Lower lobe of right lung (tissue), 2 donors: Measurements from ENCODE around the gene PGA3. TPM values are rescaled to one million over a fixed set of nuclear protein-coding genes. Genes with fewer than 3 reads are reported as not detected.
"Not testable (repeated sequence)": the region's sequence is repeated elsewhere in the genome, so short reads cannot be mapped to it uniquely, and the experiment has no call there.

Experiments used
- ATAC-seq, 2 donors: fragments of 200-7000 bp; cut with Tn5 transposase; one replicate each; pipeline ENCODE4 v1.9.1; 2020 to 2022; ENCODE audit warnings: mild to moderate bottlenecking in 2 of 2, moderate library complexity in 2 of 2
- DNase-seq: peaks from one replicate; pipeline ENCODE4 v3.0.0-alpha.2; 2020
- H3K27ac ChIP-seq: fragments of 200-600 bp; one replicate; pipeline ENCODE4 v1.8.0; 2022
- H3K27me3 ChIP-seq: fragments of 200-600 bp; one replicate; pipeline ENCODE4 v1.8.0; 2022; ENCODE audit warnings: low read depth
- H3K36me3 ChIP-seq: fragments of 200-600 bp; one replicate; pipeline ENCODE4 v1.8.0; 2022; ENCODE audit warnings: mild to moderate bottlenecking
- H3K4me1 ChIP-seq: fragments of 200-600 bp; one replicate; pipeline ENCODE4 v1.8.0; 2022
- H3K4me3 ChIP-seq: fragments of 200-600 bp; one replicate; pipeline ENCODE4 v1.8.0; 2022; ENCODE audit warnings: mild to moderate bottlenecking
- H3K9me3 ChIP-seq: fragments of 200-600 bp; one replicate; pipeline ENCODE4 v1.8.0; 2022
- intact Hi-C: fragments of 100-400 bp; cut with DNase I; formaldehyde crosslinking; loops from one replicate; pipeline ENCODE4 v1.11.0; 2022
- total RNA-seq: library from RNA; stranded (reverse); fragmentation: NEBNext Ultra II Directional; extraction: Animal tissue kit (Norgen Biotek cat#: 25700); gene quantifications from one replicate; pipeline ENCODE4 v1.2.1, GENCODE V29; 2021
- donor health status: DM: no; HTN: yes; CAD: no; lungs with severe emphysema.

The PGA3 gene
- total RNA-seq, 1 donor from 2014 or later, result 1.3 TPM

GRCh38 chr11:61210629-61211028 lies 7.3 kb downstream of the PGA3 start:
- H3K27ac ChIP-seq, DNase-seq, H3K4me3 ChIP-seq, ATAC-seq, H3K27me3 ChIP-seq, H3K4me1 ChIP-seq, H3K9me3 ChIP-seq, H3K36me3 ChIP-seq, intact Hi-C loops: not testable (repeated sequence)

GRCh38 chr11:61211327-61211952 lies 8.1 kb downstream of the PGA3 start:
- H3K4me3 ChIP-seq, DNase-seq, H3K27me3 ChIP-seq, H3K4me1 ChIP-seq, H3K27ac ChIP-seq, ATAC-seq, H3K9me3 ChIP-seq, H3K36me3 ChIP-seq, intact Hi-C loops: not testable (repeated sequence)

- H3K27me3 ChIP-seq, H3K27ac ChIP-seq, intact Hi-C loops, H3K4me1 ChIP-seq, ATAC-seq, DNase-seq, H3K4me3 ChIP-seq, H3K9me3 ChIP-seq, H3K36me3 ChIP-seq: not testable (repeated sequence)
Measured at GRCh38 chr11:61212202-61212601, 8.9 kb downstream of the PGA3 start.

- H3K36me3 ChIP-seq, H3K27ac ChIP-seq, H3K9me3 ChIP-seq, DNase-seq, H3K4me1 ChIP-seq, ATAC-seq, H3K4me3 ChIP-seq, H3K27me3 ChIP-seq, intact Hi-C loops: not testable (repeated sequence)
Measured at GRCh38 chr11:61213711-61214324, 10.5 kb downstream of the PGA3 start.

- DNase-seq, H3K9me3 ChIP-seq, H3K36me3 ChIP-seq, H3K4me3 ChIP-seq, H3K27me3 ChIP-seq, ATAC-seq, H3K27ac ChIP-seq, intact Hi-C loops, H3K4me1 ChIP-seq: not testable (repeated sequence)
Measured at GRCh38 chr11:61218306-61218705, 15.0 kb downstream of the PGA3 start.

- H3K4me3 ChIP-seq, ATAC-seq, H3K27me3 ChIP-seq, H3K36me3 ChIP-seq, intact Hi-C loops, H3K9me3 ChIP-seq, H3K27ac ChIP-seq, H3K4me1 ChIP-seq, DNase-seq: not testable (repeated sequence)
Measured at GRCh38 chr11:61219016-61219415, 15.7 kb downstream of the PGA3 start.

- H3K27me3 ChIP-seq, intact Hi-C loops, H3K36me3 ChIP-seq, DNase-seq, ATAC-seq, H3K4me1 ChIP-seq, H3K9me3 ChIP-seq, H3K4me3 ChIP-seq, H3K27ac ChIP-seq: not testable (repeated sequence)
Measured at GRCh38 chr11:61222047-61222446, 18.7 kb downstream of the PGA3 start, which contains the start of gene PGA4. PGA4 (plus strand) TSS chr11:61222347; CDS start chr11:61222401, 54 bp downstream.

GRCh38 chr11:61222692-61223091 lies 19.4 kb downstream of the PGA3 start:
- peak; percentile 56 to 73 for ATAC-seq
- DNase-seq, intact Hi-C loops, H3K36me3 ChIP-seq, H3K4me1 ChIP-seq, H3K4me3 ChIP-seq, H3K27ac ChIP-seq, H3K27me3 ChIP-seq, H3K9me3 ChIP-seq: not testable (repeated sequence)

- DNase-seq, H3K36me3 ChIP-seq, H3K27me3 ChIP-seq, H3K27ac ChIP-seq, ATAC-seq, H3K4me1 ChIP-seq, H3K4me3 ChIP-seq, intact Hi-C loops, H3K9me3 ChIP-seq: not testable (repeated sequence)
Measured at GRCh38 chr11:61226457-61227137, 23.3 kb downstream of the PGA3 start.

- DNase-seq, H3K4me1 ChIP-seq, H3K27ac ChIP-seq, H3K9me3 ChIP-seq, H3K27me3 ChIP-seq, H3K36me3 ChIP-seq, ATAC-seq, H3K4me3 ChIP-seq, intact Hi-C loops: not testable (repeated sequence)
Measured at GRCh38 chr11:61229458-61229857, 26.1 kb downstream of the PGA3 start.

- H3K27ac ChIP-seq, ATAC-seq, H3K9me3 ChIP-seq, intact Hi-C loops, H3K4me1 ChIP-seq, H3K36me3 ChIP-seq, DNase-seq, H3K27me3 ChIP-seq, H3K4me3 ChIP-seq: not testable (repeated sequence)
Measured at GRCh38 chr11:61231033-61231432, 27.7 kb downstream of the PGA3 start.

GRCh38 chr11:61231585-61231984 lies 28.3 kb downstream of the PGA3 start:
- DNase-seq, H3K9me3 ChIP-seq, intact Hi-C loops, H3K4me1 ChIP-seq, H3K4me3 ChIP-seq, H3K27ac ChIP-seq, H3K27me3 ChIP-seq, ATAC-seq, H3K36me3 ChIP-seq: not testable (repeated sequence)

GRCh38 chr11:61232548-61233145 lies 29.3 kb downstream of the PGA3 start:
- H3K4me1 ChIP-seq, H3K27ac ChIP-seq, H3K27me3 ChIP-seq, intact Hi-C loops, H3K9me3 ChIP-seq, ATAC-seq, DNase-seq, H3K36me3 ChIP-seq, H3K4me3 ChIP-seq: not testable (repeated sequence)
